ENCODE measurements around the gene PRCD.

GRCh38 chr17:76568811-76569221, 29.0 kb downstream of the PRCD start:
- TF ChIP-seq CTCF (optimal IDR thresholded peaks at IDR 0.05 in 1 of 3, IDR thresholded peaks at IDR 0.05 in 1 of 3, conservative IDR thresholded peaks at IDR 0.05 in 1 of 3; ENCODE audit: extremely low read depth in 1 of 3, insufficient read depth in 2 of 3, low read length in 3 of 3) (no peak), EZH2 (IDR thresholded peaks at IDR 0.05; ENCODE audit: low read length) (no peak)

All from keratinocyte (primary cell).